M059J (cell line): ENCODE data around the gene CPA2. TPM values are rescaled to one million over a fixed set of nuclear protein-coding genes. Genes with fewer than 3 reads are reported as not detected.
"Not testable (repeated sequence)": the region's sequence is repeated elsewhere in the genome, so short reads cannot be mapped to it uniquely, and the experiment has no call there.

Experiments
- DNase-seq: peaks from one replicate; pipeline ENCODE4 v3.0.0-alpha.2; 2012; ENCODE audit warnings: low read depth
- total RNA-seq: library from RNA; depleted of rRNA; stranded (reverse); fragments of >200 nt; shearing (Covaris generic); gene quantifications from 2 replicates; pipeline ENCODE4 v1.2.3, GENCODE V29; 2014; rRNA removed

CPA2 gene
- total RNA-seq = 0.17 and 3.0 TPM in 2 replicates

- peak; percentile 69 for DNase-seq
Observed at GRCh38 chr7:130266258-130266960, at the start of gene CPA2. Gene CPA2, plus strand, starts transcription at chr7:130266863. Its CDS starts 19 bp downstream, at chr7:130266882.

DNA sequence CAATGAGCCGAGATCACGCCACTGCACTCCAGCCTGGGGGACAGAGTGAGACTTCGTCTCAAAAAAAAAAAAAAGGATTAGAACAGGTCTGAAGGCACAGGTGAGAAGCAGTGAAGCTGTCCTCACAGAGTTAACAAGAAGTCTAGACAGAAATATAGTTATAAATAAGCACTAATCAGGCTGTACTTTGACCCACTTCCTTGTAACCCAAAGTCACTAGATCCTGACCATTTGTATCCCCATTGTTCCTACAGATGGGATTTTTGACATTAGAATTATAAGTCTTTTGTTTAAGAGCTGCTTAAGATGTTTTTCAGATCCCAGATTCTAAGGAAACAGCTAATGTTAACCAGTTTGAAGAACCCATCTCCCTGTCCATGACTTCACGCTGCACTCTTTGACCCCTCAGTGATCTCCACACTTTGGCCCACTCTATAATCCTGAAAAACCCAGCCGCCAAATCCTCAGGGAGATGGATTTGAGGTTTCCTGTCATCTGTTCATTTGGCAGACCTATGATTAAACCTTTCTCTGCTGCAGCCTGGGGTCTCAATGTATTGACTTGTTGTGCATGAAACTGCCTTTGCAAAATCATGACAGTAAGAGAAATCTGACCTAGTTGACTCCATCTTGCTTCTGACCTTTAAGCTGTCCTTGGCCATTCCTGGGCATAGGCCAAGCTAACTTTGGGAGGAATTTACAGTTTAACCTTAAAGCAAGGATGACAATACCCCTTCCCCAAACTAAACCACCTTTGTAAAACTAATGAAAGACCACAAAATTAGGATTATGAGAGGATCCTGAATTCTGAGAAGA is 47.6 kb upstream of the CPA2 start:
- no peak for DNase-seq

DNA sequence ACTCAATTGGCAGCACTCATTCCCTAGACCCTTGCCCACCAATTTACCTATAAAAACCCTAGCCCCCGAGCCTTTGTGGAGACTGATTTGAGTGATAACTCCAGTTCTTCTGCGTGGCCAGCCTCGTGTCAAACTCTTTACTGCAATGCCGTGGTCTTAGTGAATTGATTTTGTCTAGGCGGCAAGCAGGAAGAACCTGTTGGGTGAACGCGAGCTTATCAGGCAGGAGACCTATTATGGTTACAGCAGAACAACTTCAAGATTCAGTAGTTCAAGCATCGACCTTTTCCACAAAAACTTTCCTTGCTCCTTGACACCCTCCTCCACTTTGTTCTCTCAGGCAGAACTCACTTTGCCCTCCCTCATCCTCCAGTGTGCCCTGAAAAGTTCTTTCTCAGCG is 46.8 kb upstream of the CPA2 start:
- DNase-seq = no peak

- DNase-seq = no peak
Observed at GRCh38 chr7:130221746-130222145, 44.9 kb upstream of the CPA2 start.

DNA sequence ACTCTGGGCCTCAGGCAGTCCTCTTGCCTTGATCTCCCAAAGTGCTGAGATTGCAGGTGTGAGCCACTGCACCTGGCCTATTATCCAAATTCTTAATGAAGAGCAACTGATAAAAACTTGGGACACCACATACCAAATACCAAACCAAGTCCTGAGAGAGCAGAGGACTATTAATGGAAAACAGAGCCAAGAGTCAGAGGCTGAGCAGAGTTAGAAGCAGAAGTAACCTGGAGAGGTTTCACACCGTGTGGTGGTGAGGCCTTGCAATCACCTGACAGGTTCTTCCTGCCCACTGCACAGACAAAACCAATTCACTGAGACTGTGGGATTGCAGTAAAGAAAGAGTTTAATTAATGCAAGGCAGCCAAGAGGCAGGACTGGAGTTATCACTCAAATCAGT is 43.0 kb upstream of the CPA2 start:
- no peak for DNase-seq

GRCh38 chr7:130224210-130224609 is 42.5 kb upstream of the CPA2 start:
- no peak for DNase-seq

DNA sequence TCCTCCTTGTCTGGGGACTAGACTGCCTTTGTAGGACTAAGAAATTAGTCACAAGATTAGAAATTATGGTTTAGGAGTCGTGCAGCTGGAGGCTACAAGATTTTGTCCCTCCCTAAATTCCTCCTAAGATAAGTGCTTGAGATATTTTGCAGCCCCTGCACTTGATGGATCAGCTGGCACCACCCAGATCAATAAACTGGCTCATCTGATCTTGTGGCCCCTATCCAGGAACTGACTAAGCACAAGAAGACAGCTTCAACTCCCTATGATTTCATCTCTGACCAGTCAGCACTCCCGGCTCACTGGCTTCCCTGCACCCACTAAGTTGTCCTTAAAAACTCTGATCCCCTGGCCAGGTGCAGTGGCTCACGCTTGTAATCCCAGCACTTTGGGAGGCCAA is 41.7 kb upstream of the CPA2 start:
- DNase-seq = peak; percentile 73

DNA sequence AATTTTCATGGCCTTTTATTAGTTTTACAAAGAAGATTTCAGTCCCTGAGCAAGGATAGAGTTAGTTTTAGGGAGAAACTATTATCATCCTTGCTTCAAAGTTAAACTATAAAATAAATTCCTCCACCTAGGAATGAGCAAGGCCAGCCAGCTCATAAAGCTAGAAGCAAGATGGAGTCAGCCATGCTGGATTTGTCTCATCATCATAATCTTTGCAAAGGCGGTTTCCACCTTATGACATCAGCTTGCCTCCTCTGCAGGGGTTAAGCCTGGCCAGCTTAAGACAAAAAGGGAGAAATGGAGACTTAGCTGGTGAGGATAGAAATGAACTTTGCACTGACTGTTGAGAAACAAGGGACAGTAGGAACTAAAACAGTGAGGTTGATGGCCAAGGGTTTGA is 40.3 kb upstream of the CPA2 start:
- no peak for DNase-seq

DNA sequence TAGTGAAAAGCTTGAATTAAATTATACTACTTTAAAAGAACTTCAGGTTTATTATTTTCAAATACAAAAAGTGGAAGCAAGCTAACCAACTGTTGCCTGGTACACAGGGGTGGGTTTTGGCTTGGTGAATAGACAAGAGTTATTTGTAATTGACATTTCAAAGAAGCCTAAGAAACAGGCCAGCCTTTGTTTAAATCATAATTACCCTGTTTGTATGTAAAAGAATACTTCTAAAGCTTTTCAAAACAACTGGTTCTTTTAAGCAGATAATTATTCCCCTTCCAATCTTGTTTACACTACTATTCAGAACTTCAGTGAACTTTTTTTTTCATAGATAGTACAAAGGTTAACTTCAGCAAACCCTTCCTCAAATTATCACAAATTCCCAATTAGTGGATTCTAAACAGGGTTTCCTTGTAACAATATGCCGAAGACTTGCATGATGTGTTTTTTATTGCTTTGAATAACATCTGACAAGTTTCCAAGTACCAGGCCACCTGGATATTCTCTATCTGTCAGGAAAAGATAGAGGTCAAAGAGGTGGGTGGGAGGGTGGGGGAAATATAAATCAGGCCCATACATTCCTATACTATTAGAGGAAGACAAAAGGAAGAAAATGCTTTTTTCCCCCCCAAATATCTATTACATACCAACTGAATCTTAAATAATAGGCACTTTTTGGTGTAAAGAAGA is 38.6 kb upstream of the CPA2 start:
- DNase-seq = no peak

GRCh38 chr7:130228840-130229502 is 37.7 kb upstream of the CPA2 start:
- DNase-seq = no peak

DNA sequence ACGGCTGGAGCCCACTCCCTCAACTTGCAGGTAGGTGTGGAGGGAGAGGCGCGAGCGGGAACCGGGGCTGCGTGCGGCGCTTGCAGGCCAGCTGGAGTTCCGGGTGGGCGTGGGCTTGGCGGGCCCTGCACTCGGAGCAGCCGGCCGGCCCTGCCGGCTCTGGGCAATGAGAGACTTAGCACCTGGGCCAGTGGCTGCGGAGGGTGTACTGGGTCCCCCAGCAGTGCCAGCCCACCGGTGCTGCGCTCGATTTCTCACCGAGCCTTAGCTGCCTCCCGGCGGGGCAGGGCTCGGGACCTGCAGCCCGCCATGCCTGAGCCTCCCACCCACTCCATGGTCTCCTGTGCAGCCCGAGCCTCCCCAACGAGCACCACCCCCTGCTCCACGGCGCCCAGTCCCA is 36.7 kb upstream of the CPA2 start:
- not testable (repeated sequence) for DNase-seq

- no peak for DNase-seq
Observed at GRCh38 chr7:130231792-130232191, 34.9 kb upstream of the CPA2 start.

DNA sequence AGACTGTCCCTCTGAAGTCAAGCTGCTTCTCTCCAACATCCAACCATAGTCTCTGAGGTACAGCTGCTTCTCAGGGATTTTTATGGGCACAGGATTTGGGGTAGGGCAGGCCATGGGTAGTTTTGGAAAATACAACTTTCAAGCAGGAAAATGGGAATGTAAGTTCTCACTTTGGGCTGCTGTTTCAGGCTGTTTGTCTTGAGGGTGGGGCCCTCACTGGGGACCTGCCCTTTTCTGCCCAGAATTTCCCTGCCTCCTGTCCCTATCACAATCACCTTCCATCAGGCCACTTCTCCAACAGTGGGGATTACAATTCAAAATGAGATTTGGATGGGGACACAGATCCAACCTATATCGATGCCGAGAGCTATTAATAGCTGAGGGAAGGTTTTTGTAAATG is 34.5 kb upstream of the CPA2 start:
- DNase-seq = no peak

DNA sequence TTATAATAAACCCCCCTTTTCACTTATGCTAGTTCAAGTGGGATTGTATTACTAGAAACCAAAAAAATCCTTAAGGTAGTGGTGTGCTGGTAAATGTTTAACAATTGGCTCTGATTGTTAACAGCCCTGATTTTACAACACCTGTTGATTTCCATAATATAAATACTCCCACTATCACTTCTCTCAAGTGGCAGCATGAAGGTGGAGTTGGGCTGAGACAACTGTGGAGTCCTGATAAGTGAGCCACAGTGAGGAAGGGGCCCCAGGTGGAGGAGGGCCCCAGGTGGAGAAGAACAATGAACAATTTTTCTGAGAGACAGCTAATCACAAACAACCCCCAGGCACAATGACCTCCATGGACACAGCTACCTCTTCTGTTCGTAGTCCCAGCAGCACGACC is 32.6 kb upstream of the CPA2 start:
- DNase-seq = no peak

GRCh38 chr7:130236361-130236760 is 30.3 kb upstream of the CPA2 start:
- not testable (repeated sequence) for DNase-seq

DNA sequence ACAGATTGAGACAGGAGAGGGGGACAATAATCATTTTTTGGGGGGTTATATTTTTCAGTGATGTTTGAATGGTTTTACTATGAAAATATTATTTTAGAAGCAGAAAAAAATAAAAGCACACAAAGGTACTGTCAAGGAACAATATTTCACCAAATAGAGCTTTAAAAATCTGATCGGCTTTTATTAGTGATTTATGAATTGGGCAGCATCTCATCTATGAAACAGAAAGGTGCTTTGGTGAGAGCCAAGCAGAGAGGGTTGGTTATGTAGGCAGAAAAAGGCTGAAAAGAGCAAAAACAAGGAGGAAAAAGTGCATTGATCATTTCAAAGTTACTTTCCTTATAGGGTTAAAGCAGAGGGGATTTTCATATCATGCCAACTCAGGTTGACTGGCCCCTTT is 26.4 kb upstream of the CPA2 start:
- DNase-seq = no peak

DNA sequence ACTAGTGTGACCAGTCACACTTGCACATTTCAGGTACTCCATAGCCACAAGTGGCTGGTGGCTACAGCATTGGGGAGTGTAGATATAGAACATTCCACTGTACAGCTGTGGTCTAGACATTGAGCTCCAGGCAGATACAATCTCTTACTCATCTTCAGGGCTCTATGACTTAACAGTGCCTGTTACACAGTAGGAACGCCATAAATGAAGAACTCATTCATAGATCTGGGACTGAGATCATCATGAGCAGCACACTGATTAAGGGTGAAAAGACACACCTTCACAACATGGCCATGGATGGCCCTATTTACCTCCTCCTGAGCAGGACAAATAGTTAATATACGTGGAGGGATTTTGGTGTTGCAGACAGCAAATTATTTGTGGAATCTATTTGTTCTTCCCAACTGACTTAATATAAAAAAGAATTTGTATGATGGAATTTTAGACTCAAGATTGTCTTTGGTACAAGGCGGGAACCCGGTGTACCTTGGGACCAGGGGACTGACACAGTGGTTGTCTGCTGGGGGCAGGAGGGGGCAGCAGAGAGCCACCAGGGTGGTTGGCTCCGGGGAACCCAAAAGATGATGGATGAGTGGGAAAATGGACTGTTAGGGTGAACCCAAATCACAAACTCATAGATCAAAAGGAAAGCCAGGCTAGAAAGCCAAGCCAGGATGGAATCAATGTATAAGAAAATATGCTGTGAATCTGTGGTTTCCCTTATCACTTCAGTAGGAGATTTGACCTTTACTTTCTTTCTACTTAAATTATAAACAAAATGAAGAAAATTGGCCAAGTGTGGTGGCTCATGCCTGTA is 24.3 kb upstream of the CPA2 start:
- peak; percentile 82 for DNase-seq

DNA sequence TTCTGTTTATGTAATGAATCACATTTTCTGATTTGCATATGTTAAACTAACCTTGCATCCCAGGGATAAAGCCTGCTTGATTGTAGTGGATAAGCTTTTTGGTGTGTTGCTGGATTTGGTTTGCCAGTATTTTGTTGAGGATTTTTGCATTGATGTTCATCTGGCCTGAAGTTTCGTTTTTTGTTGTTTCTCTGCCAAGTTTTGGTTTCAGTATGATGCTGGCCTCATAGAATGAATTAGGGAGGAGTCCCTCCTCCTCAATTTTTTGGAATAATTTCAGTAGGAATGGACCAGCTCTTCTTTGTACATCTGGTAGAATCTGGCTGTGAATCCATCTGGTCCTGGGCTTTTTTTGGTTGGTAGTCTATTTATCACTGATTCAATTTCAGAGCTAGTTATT is 23.2 kb upstream of the CPA2 start:
- peak; percentile 51 for DNase-seq

- DNase-seq = not testable (repeated sequence)
Observed at GRCh38 chr7:130246491-130246890, 20.2 kb upstream of the CPA2 start.

DNA sequence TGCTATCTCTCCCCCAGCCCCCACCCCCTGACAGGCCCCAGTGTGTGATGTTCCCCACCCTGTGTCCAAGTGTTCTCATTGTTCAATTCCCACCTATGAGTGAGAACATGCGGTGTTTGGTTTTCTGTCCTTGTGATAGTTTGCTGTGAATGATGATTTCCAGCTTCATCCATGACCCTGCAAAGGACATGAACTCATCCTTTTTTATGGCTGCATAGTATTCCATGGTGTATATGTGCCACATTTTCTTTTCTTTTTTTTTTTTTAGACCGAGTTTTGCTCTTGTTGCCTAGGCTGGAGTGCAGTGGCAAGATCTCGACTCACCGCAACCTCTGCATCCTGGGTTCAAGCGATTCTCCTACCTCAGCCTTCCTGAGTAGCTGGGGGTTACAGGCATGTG is 17.8 kb upstream of the CPA2 start:
- not testable (repeated sequence) for DNase-seq

- DNase-seq = not testable (repeated sequence)
Observed at GRCh38 chr7:130249626-130250025, 17.0 kb upstream of the CPA2 start.
